Right ventricle myocardium inferior (tissue), 1 donor: ENCODE results near the gene GSPT2. TPM values are rescaled to one million over a fixed set of nuclear protein-coding genes. Genes with fewer than 3 reads are reported as not detected.
"Not testable (repeated sequence)": the region's sequence is repeated elsewhere in the genome, so short reads cannot be mapped to it uniquely, and the experiment has no call there.

Experiments
- ATAC-seq: fragments of 200-7000 bp; cut with Tn5 transposase; one replicate; pipeline ENCODE4 v1.9.1; 2020; ENCODE audit warnings: mild to moderate bottlenecking, moderate library complexity
- DNase-seq: peaks from one replicate; pipeline ENCODE4 v3.0.0; 2021; ENCODE audit errors: missing footprints
- intact Hi-C: fragments of 100-400 bp; cut with DNase I; formaldehyde crosslinking; loops from one replicate; pipeline ENCODE4 v1.11.0; 2022
- long read RNA-seq: library from polyadenylated mRNA; unstranded; transcript quantifications from one replicate; pipeline ENCODE4 v2.0.0, GENCODE V29; 2021
- total RNA-seq: library from RNA; stranded (reverse); fragmentation: NEBNext Ultra II Directional; extraction: Animal tissue kit (Norgen Biotek cat#: 25700); gene quantifications from one replicate; pipeline ENCODE4 v1.2.1, GENCODE V29; 2021
- donor health status: DM: no; HTN: yes; CAD: no; lungs with severe emphysema.

The GSPT2 gene
- total RNA-seq: 8.6 TPM
- long read RNA-seq, transcript GSPT2-201 (1 exons, 2,802 nt): major isoform, 7 of 7 reads
- long read RNA-seq, partial matches to known transcripts: 0 of 7 reads
- long read RNA-seq, other reads (novel, unspliced or antisense): 0 of 7 reads

- DNase-seq (peak; percentile 72), ATAC-seq (peak; percentile 98)
- intact Hi-C loops: no loop called here
These were observed at the start of gene GSPT2 for GRCh38 chrX:51743179-51743957. TSS of gene GSPT2 (plus strand) at chrX:51743442. CDS start at chrX:51743627, 185 bp downstream.

- no peak for DNase-seq
- ATAC-seq: no peak
- intact Hi-C loops: no loop called here
These were observed 49.0 kb upstream of the GSPT2 start for GRCh38 chrX:51694254-51694653.

DNA sequence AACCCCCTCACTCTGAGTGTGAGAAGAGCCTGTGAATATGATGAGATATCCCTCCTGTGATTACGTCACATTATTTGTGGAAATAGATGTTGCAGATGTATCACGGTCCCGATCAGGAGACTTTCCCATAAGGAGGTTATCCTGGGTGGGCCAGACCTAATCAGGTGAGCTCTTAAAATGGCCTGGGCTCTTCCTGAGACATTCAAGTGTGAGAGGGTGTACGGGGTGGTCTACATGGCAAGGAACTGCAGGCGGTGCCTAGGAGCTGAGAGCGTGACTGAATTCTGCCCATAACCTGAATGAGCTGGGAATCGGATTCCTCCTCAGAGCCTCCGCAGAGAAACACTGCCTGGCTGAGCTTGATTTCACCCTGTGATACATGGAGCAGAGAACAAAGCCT lies 45.8 kb upstream of the GSPT2 start:
- DNase-seq (no peak), ATAC-seq (no peak)
- intact Hi-C loops: no loop called here

- DNase-seq, intact Hi-C loops, ATAC-seq: not testable (repeated sequence)
These were observed 32.7 kb upstream of the GSPT2 start, which contains the start of gene CENPVL1 for GRCh38 chrX:51710277-51711164. TSS of gene CENPVL1 (plus strand) at chrX:51710512. CDS start at chrX:51710512, 0 bp downstream.

- ATAC-seq, DNase-seq, intact Hi-C loops: not testable (repeated sequence)
These were observed 30.1 kb upstream of the GSPT2 start for GRCh38 chrX:51712943-51713647.

GRCh38 chrX:51728202-51728601 lies 15.0 kb upstream of the GSPT2 start:
- intact Hi-C loops: no loop called here
- ATAC-seq: no peak
- no peak for DNase-seq

- DNase-seq (no peak), ATAC-seq (no peak)
- intact Hi-C loops: no loop called here
These were observed 6.2 kb upstream of the GSPT2 start for GRCh38 chrX:51737091-51737490.

- no peak for DNase-seq
- intact Hi-C loops: no loop called here
- ATAC-seq: no peak
These were observed 656 bp upstream of the GSPT2 start for GRCh38 chrX:51742586-51742985.

- intact Hi-C loops: no loop called here
- ATAC-seq: no peak
- DNase-seq: no peak
These were observed 4.4 kb downstream of the GSPT2 start for GRCh38 chrX:51747671-51748070.

DNA sequence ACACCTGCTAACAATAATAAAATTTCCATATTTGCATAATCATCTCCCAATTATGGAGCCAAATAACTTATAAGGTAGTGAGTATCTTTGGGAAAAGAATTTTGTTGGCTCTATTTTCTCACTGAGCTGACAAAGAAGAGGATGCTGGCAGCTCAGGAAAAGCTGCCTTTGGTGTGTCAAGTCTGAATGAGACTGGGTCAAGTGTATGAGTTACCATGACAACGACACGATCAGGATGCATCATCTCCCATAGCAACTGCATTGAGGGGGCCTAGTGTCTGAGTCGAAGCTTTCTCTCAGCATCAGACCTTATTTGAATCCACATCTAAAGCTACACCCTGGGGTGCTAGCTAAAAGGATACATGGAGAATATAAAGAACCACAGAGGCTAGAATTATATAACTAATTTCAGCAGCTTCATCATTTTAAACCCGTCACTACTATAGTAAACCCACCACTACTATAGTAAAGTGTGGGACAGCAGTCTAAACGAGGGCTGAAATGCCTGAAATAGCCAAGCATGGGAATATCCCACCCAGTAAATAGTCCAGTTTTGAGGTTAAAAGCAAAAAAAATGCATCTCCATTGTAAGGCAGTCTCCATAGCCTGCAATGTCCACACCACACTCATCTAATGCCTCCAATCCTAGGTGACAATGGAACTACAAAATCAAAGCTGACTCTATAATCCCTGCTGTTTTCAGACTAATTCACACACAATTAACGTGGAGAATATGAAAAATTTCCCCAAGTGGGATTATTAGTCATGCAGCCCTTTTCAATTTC lies 16.0 kb downstream of the GSPT2 start:
- DNase-seq (no peak), ATAC-seq (no peak)
- intact Hi-C loops: no loop called here

- ATAC-seq (no peak), DNase-seq (no peak)
- intact Hi-C loops: no loop called here
These were observed 17.4 kb downstream of the GSPT2 start for GRCh38 chrX:51760657-51761056.

GRCh38 chrX:51766546-51766945 lies 23.3 kb downstream of the GSPT2 start:
- DNase-seq: no peak
- no peak for ATAC-seq

DNA sequence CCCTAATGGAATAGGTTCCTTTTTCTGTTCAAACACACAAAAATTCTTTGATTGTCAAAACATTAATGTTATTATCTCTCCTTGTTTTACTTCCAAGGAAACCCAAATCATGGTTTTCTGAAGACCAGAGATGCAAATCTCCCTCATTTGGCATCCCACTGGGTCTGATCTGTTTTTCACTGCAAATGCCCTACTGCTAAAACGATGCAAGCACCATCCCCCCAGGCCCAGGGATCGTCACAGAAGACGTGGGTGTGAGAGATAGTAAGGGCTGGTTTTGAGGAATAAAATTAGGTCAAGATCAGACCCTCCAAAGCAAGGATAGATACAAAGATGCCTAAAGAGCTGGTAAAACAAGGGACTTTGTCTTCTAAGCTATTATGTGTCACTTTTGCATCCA lies 33.6 kb downstream of the GSPT2 start:
- intact Hi-C loops: no loop called here
- ATAC-seq (no peak), DNase-seq (no peak)

More at GRCh38 chrX:51766546-51766945, 23.3 kb downstream of the GSPT2 start:
- intact Hi-C loops: no loop called here

GRCh38 chrX:51779306-51779705 lies 36.1 kb downstream of the GSPT2 start:
- DNase-seq (no peak), ATAC-seq (no peak)
- intact Hi-C loops: no loop called here

- intact Hi-C loops: no loop called here
- DNase-seq (no peak), ATAC-seq (no peak)
These were observed 51.9 kb downstream of the GSPT2 start for GRCh38 chrX:51795136-51795535.
